ENCODE results near the gene PTP4A1.

- TF ChIP-seq CTCF (IDR thresholded peaks at IDR 0.05; ENCODE audit: insufficient read depth, low read length) (no peak), REST (IDR thresholded peaks at IDR 0.05; ENCODE audit: insufficient replicate concordance, low read depth) (no peak), POLR2AphosphoS5 (IDR thresholded peaks at IDR 0.05; ENCODE audit: low read depth) (no peak), SPI1 (IDR thresholded peaks at IDR 0.05; ENCODE audit: borderline replicate concordance, low read depth) (no peak), GABPA (IDR thresholded peaks at IDR 0.05; ENCODE audit: low read depth) (no peak)
Observed at GRCh38 chr6:63537201-63537958, 34.9 kb upstream of the PTP4A1 start.
